ENCODE data around the gene MRC2.

The MRC2 gene

DNA sequence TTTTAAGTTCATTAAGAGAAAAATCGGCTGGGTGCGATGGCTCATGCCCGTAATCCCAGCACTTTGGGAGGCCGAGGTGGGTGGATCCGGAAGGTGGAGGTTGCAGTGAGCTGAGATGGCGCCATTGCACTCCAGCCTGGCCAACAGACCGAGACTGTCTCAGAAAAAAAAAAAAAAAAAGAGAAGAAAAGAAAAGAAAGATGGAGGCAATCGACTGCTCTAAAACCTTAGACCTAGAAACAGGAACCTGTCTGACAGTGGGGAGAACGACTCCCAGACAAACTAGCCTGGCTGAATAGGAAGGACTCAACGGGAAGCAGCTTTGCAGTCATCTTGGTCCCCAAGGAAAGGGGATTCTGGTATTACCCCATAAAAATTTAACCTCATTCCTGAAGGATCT is 13.7 kb downstream of the MRC2 start:
- no peak for DNase-seq (ENCODE audit: low spot score)

DNA sequence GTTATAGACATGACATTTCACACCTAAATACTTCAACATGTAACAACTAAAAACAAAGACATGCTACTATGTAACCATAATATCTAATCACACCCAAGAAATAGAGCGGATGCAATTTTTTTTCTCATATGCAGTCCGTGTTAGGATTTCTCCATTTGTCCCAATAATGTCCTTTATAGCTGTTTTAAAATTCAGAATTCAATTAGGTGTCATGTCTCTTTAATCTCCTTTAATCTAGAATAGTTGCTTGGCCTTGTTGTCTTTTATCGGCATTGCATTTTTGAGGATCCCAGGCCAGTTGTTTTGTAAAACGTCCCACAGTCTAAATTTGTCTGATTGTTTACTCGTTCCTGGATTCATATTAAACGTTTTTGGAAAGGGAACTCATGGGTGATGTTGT is 14.5 kb downstream of the MRC2 start:
- DNase-seq (ENCODE audit: low spot score): no peak

DNA sequence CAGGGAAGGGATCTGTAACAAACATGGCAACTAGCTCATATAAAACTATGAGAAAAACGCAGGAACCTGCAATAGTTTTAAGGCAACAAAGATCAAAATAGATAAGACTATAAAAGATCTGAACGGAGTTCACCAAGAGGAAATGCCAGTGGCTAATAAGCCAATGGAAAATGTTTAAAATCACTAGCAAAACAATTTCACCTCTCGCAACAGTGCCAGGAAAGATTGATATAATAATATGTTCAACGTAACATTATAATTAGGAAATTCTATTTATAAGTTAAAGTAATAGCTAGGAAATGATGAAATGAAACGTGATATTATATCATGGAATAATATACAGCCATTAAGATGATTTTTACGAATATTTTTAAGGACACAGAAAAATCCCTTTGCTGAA is 16.0 kb downstream of the MRC2 start:
- no peak for DNase-seq (ENCODE audit: low spot score)

DNA sequence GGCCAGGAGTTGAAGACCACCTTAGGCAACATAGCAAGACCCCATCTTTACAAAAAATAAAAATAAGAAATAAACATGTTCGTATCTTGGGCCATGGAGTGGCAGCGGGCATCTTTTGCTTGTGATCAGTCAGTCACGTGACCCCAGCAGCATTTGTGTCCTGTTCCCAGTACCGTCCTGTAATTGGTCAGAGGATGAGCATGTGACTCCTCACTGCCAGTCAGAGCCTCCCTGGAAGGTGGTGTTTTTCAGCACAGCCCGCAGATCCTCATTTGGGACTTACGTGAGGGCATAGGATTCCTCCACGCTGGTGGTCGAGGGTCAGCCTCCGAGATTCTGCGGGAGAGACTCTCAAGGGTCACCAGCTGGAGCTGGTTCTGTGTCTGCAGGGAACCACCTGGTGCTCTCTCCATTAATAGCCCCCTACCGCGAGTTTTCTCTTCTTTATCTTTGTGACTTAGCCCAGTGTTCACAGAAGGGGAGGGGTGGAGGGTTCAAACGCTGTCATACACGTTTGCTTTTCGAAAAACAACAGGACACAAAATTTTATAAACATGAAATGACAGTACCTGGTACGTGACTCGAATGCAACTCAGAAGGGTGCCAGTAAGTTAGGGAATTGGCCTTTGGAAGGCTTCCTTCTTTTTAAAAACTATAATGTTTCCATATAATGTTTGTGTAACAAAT is 17.2 kb downstream of the MRC2 start:
- no peak for DNase-seq (ENCODE audit: low spot score)

DNA sequence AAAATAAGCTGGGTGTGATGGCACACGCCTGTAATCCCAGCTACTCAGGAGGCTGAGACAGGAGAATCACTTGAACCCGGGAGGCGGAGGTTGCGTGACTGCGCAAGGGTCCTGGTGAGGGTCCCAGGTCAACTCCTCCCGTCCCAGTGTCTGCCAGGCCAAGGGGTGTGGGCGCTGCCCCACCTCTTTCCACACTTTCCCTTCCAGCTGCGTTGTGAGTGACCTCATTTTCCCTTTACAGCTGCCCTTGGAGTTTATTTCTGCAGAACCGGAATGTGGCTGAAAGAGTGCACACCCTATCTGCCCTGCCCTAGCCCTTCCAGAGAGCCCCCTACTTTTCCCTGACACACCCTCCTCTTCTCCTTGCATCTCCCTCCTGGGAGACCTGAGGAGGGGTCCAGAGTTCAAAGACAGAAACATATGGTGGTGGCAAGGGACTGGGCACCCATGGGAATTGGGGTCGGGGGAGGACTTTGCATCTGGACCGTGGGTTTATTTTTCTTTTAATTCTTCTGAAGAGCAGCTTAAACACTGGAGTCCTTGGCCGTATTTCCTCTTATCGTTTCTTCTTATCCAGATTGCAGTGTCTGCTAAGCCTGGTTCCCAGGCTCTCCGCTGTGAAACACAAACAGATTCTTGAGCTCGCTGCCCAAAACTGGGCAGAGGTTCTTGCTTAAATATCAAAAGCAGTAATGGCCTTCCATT is 20.9 kb downstream of the MRC2 start:
- DNase-seq (ENCODE audit: low spot score): no peak

DNA sequence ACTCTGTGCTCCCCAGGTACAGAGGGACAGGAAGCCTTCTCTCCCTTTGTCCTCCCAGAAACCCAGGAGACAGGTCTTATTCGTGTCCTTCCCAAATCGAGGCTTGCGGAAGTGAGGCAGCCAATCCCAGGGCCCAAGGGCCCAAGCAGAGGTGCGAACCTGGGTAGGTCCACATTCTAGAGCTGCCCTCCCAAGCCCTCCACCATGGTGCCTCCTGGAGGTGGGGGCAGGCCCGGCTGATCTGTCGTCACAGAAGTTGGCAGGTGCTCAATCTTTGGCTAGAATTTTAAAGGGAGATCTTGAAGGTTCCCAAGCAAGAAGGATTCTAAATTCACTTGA is 21.5 kb downstream of the MRC2 start:
- no peak for DNase-seq (ENCODE audit: low spot score)

DNA sequence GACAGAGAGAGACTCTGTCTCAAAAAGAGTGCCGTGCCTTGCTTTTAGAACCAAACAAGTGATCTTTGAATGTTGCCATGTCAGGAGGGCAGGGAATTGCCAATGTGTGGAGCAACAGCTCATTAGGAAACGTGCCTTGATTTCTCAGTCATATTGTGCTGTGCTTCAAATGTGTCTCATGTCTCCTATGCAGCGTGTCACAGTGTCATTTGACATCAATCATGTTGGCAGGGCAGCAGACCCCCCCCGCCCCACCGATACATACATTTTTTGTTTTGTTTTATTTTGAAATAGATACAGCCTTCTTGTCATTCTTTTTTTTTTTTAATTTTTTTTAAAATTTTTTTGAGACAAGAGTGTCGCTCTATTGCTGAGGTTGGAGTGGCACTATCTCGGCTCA is 22.1 kb downstream of the MRC2 start:
- no peak for DNase-seq (ENCODE audit: low spot score)

DNA sequence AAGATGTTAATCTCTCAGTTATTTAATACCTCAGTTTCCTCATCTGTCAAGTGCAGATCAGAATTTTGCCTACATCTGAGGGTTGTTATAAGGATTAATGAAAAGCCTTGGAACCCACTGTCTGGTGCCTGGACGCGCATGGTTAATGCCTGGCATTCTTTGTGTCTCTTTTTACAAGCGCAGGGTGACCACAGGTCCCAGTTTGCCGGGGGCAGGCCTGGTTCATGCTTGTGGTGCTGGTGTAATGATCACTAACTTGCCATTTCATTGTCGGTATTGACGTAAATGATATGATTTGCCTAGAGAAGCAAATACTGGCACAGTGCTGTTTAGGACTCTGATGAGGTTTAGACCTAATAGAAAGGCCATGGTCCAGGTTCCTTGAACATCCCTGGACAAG is 23.1 kb downstream of the MRC2 start:
- DNase-seq (ENCODE audit: low spot score): no peak

DNA sequence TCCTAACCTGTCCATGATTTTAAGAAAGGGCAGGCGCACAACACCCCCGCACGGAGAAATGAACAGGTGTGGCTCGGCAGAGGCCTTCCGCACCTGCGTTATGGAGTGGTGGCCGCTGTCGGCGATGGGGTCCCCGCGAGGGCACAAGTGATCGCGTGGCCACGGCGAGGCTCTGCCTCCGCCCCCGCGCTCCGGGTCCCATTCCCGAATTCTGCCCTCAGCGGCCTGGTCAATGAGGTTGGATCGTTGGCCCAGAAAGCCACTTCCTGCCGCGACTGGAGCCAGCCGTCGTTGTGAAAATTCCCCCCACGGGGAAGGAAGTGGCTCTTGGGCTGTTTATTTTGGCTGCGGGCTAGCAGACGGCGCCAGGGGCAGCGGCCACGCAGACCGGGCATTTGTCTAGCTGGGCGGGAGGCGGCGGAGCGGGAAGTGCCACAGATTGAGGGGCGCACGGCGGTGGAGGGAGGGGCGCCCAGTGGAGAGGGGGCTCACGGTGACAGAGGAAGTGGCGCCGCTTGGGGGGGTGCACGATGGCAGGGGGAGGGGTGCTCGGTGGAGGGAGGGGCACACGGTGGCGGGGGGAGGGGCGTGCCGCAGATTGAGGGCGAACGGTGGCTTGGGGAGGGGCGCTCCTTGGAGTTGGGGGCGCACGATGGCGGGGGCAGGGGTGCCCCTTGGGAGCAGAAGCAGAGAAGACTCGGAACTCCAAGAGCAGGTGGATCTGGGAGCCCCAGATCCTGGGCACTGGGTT is 25.0 kb downstream of the MRC2 start:
- no peak for DNase-seq (ENCODE audit: low spot score)

DNA sequence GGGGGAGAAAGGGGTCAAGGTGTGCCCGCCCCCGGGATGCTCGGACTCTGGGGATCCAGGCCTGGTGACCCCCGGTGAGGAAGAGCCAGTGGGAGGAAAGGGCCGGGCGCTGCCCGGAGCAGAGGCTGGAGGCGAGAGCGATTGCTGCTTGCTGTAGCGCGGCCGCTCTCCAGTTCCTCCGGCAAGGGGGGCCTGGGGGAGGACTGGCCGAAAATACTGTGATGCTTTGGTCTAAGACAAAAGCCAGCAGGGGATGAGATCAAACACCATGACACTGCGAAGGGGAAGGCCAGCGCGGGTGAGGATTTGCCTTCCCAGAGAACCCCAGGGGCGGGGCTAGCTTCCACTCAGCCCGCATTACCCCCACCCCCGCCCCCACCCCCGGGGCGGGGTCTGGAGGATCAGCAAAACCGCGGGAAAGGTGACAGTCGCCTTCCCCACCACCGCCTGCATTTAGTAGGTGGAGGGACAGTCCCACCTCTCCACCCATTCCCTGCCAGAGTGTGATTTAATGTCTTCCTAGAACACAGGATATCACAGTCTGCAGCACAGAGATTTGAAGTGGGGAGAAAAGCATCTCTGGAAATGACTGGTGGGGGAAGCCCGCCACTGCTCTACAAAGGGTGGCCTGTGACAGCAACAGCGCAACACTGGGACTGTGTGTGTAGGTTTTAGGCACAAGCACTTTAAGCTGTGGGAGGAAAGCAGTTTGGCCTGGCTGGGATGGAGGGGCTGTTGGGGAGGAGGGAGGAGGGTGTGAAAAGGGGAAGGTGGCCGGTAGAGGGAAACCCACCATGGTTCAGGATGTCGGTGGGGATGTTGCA is 25.7 kb downstream of the MRC2 start:
- no peak for DNase-seq (ENCODE audit: low spot score)

DNA sequence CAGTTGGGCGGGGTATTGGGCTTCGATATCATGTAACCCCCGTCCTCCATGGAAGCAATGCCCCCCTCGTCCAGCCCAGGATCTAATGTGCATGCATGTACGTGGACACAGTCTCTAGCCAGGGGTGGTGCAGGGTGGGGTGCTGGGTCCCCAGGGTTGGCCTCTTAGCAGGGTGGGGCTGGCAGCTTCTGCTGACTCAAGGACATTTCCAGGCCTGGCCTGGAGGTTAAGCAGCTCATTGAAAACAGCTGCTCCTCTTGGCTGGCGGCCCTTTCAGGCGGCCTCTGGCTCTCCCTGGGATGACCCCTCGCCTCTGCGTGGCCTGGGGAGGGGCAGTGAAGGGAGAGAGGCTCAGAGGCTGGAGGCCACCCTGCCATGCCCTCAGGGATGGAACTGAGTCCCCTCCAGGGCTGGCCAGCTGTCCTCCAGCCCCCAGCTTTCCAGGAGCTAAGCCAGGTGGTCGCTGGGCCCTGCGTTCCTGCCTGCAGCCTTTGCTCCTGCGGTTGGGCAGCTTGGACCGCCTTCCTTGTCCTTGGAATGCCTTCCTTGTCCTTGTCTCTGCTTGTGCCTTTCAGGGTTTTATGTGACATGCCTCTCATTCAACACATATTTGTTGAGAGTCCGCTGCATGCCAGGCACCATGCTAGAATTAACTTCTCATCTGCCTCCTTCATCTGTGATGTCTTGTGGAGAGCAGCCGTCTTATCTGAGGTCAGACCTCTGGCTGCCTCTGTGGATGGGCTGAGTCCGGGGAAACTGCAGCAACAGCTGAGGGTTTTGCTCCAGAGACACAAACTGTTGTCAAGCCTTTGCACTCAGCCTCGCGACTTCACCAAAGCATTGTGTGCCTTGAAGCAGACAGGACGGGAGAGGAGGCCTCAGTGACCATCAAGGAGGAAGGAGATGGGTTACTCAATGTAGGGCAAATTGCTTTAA is 26.6 kb downstream of the MRC2 start:
- no peak for DNase-seq (ENCODE audit: low spot score)

DNA sequence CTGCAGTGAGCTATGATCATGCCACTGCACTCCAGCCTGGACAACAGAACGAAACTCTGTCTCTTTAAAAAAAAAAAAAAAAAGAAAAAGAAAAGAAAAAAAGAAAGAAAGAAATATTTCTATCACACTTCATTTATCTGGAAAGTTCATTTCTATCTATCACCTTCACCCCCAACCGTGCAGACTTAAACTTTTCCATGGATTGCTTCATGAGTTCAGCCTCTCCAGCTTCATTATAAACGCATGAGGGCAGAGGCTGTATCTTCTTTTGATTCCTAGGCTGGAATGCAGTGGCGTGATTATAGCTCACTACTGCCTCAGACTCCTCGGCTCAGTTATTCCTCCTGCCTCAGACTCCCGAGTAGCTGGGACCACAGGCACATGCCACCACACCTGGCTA is 28.2 kb downstream of the MRC2 start:
- DNase-seq (ENCODE audit: low spot score): no peak

DNA sequence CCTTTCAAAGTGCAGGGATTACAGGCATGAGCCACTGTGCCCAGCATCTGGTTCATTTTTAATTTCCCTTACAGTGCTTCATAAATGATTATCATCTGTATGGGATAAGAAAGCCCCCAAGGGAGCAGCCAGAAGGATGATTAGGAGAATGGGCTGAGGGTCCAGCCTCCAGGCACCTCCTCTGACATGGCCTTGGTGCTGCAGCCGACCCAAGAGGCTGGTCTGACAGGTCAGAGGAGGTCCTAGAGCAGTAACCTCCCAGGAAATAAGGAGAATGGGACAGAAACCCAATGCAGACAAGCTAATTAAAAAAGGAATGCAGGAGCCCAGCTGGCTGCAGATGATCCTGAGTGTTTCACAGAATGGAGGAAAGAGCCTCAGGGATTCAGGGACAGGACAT is 29.0 kb downstream of the MRC2 start:
- DNase-seq (ENCODE audit: low spot score): no peak

DNA sequence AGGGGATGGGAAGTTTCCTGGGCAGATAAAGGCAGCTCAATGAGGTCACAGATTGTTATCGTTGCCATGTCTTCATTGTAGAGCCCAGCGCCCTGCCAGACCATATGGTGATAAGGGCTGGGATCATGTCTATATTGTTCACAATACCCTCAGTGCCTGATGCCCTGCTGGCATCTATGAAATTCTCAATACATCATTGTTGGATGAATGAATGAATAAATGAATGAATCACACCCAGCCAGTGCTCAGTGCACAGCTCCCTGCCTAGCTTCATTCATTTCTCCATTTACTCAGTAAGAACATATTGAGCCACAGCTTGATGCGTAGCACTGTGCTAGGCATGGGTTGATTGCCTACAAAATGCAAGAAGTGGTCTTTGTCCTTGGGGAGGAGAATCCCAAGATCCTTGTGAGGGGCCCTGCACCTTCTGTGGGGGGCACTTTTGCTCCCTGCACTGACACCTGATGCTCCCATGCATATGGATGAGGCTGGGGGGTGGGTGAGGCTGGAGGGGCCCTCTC is 29.7 kb downstream of the MRC2 start:
- DNase-seq (ENCODE audit: low spot score): no peak

DNA sequence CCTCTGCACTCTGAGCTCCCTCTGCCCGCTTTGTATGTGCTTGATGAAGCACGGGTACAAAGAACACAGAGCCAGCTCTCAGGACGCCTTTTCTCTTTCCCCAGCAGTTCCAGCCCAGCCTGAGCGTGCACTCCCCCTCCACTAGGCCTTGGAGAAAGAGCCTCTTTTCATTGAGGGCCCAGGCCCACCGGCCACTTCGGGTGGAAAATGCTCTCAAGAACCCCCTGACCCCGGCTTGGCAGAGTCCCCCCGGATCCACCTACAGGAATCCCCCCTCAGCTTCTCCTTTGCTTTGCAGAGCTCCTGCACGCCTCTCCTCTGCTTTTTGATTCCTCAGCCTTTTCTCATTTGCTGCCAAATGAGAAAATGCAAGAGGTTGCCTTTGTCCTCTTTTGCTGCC is 30.2 kb downstream of the MRC2 start:
- DNase-seq (ENCODE audit: low spot score): no peak

DNA sequence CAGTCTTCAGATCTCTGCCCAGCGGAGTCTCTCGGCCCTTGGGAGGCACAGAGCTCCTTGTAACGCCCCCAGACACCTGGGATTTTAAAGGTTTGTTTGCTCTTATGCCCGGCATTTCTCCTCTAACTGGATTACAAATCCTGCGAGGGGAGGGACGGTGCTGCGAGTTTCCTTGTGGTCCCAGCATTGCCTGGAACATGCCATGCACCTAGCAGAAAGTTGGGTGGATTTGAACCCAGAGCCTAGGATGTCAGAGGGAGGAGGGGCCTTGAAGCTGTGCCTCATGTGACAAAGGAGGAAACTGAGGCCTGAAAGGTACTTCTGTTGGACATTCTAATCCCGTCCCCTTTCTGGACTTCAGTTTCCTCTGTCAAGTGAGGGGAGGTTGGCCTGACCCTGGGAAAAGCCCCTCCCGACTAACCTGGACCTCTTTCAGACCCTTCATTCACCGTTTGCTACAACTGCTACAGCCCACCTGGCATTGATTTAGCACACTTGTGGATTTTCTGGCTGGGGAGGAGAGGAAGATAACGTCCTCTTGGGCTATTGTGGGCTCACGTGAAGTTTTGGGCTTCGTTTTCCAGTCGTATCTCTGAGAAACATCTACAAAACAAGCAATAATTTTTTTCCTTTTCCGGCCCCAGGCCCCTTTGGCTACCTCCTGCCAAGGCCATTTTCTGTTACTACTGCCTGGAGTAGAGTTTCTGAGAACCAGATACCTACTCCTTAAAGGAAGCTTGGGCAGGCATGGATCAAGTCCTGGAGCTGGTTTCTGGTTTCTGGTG is 30.9 kb downstream of the MRC2 start:
- DNase-seq (ENCODE audit: low spot score): no peak

DNA sequence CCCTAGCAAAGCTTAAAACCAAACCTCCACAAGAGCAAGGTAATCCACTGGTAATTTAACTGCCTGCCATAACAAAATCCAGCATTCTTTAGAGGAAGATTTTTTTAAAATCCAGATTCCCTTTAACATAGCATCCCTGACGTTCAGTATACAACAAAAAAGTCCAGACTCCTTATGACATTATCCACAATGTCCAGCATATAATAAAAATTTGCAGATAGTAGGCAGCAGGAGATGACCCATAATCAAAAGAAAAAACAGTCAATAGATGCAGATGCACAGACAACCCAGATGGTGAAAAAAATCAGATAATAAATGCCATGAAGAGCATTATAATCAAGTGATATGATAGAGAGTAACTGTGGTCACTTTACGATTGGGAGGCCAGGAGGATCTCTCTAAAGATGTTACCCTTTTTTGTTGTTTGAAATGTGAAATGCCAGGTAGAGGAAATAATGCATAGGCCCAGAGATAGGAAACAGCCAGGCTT is 33.2 kb downstream of the MRC2 start:
- DNase-seq (ENCODE audit: low spot score): no peak

DNA sequence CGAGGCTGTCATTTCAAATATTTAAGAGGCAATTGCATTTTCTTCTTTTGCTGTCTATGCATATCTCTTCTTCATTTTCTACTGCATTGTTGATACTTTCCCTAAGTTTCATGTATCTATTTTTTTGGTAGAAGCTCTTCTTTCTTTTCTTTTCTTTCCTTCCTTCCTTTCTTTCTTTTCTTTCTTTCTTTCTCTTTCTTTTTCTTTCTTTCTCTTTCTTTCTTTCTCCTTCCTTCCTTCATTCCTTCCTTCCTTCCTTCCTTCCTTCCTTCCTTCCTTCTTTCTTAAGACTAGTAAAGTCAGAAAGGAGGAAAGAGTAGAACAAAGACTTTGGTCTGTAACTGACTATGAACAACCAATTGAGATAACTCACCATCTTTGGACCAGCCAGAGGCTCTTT is 33.9 kb downstream of the MRC2 start:
- DNase-seq (ENCODE audit: low spot score): no peak

DNA sequence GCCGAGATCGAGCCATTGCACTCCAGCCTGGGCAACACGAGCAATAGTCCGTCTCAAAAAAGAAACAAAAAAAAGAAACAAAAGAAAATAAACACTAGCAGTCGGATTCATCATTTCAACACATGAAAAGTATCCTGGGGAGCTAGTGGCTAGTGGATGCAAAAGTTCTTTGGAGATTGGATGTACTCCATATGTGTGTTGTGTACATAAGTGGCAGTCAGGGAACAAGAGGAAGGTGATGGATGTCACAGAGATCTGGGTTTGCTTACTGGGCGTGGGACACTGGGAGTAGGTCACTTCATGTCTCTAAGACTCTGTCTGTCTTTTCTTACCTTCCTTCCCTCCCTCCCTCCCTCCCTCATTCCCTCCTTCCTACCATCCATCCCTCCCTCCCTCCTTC is 35.4 kb downstream of the MRC2 start:
- DNase-seq (ENCODE audit: low spot score): no peak

DNA sequence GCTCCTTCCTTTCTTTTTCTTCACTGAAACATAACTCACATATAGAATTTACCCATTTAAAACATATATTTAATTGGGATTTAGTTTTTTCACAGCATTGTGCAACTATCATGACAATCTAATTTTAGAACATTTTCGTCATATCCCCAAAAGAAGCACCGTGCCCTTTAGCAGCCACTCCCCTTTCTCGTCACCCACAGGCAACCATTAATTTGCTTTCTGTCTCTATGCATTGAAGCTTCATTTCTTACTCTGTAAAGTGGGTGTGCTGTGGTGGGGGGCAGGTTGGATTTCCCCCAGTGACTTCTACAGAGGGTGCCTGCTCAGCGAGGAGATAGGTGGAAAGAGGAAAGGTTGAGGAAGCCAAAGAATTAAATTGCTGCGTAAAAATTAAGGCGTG is 35.8 kb downstream of the MRC2 start:
- no peak for DNase-seq (ENCODE audit: low spot score)

Measured in RKO (cell line).